Measurements from ENCODE around the gene IFIT2.

Gene IFIT2

DNA sequence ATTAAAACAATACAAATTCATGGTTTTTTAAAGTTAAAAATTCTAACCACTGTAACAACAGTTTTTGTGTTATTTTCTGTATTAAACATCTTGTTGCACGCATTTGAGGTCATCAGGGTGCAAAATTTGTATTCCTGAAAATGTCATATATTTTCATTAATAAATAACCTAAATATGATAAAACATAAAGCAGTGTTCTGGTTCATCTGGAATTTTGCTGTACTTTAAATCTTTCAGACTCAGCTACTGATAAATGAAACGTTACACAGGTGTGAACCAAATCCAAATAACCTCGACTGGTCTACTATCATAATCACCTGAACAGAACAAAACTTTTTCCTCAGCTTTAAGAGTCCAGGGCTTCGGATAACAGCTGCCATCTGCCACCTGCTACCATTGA is 6.9 kb downstream of the IFIT2 start:
- Histone ChIP-seq H4K20me1 (ENCODE audit: insufficient read depth, low read length, poor library complexity, severe bottlenecking) (no peaks in the 10 kb centered on the region), H3K4me1 (ENCODE audit: insufficient read depth, low read length, poor library complexity, severe bottlenecking) (peaks cover under 1% of the 10 kb centered on the region), H3K36me3 (ENCODE audit: insufficient read depth, low read length) (no peaks in the 10 kb centered on the region), H3K9me2 (replicated peaks; ENCODE audit: low read depth, low read length) (no peaks in the 10 kb centered on the region), H3K4me3 (ENCODE audit: low read length, poor library complexity, severe bottlenecking) (no peak overlapping the region), H3K27me3 (ENCODE audit: insufficient read depth, low read length, poor library complexity, severe bottlenecking) (no peaks in the 10 kb centered on the region), H3F3A (ENCODE audit: low read depth) (no peaks in the 10 kb centered on the region), H2AFZ (ENCODE audit: low read length) (no peak overlapping the region), H3K9me3 (ENCODE audit: insufficient read depth, low read depth, low read length) (0 out of 2 replicates have a peak, but pooled peaks cover 3% of the 10 kb centered on the region), H3K4me2 (ENCODE audit: low read depth, low read length, poor library complexity, severe bottlenecking) (no peak overlapping the region), H3K9ac (ENCODE audit: low read depth, low read length, poor library complexity, severe bottlenecking) (no peak overlapping the region), H3K79me2 (ENCODE audit: insufficient read depth, low read length) (0 out of 2 replicates have a peak, but pooled peaks cover 5% of the 10 kb centered on the region)
- TF ChIP-seq, protein P1, sequence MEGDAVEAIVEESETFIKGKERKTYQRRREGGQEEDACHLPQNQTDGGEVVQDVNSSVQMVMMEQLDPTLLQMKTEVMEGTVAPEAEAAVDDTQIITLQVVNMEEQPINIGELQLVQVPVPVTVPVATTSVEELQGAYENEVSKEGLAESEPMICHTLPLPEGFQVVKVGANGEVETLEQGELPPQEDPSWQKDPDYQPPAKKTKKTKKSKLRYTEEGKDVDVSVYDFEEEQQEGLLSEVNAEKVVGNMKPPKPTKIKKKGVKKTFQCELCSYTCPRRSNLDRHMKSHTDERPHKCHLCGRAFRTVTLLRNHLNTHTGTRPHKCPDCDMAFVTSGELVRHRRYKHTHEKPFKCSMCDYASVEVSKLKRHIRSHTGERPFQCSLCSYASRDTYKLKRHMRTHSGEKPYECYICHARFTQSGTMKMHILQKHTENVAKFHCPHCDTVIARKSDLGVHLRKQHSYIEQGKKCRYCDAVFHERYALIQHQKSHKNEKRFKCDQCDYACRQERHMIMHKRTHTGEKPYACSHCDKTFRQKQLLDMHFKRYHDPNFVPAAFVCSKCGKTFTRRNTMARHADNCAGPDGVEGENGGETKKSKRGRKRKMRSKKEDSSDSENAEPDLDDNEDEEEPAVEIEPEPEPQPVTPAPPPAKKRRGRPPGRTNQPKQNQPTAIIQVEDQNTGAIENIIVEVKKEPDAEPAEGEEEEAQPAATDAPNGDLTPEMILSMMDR (conservative IDR thresholded peaks at IDR 0.05; ENCODE audit: low read length): no peak
- no peak for TF ChIP-seq EZH2phosphoT487 (IDR thresholded peaks at IDR 0.05; ENCODE audit: borderline replicate concordance)

DNA sequence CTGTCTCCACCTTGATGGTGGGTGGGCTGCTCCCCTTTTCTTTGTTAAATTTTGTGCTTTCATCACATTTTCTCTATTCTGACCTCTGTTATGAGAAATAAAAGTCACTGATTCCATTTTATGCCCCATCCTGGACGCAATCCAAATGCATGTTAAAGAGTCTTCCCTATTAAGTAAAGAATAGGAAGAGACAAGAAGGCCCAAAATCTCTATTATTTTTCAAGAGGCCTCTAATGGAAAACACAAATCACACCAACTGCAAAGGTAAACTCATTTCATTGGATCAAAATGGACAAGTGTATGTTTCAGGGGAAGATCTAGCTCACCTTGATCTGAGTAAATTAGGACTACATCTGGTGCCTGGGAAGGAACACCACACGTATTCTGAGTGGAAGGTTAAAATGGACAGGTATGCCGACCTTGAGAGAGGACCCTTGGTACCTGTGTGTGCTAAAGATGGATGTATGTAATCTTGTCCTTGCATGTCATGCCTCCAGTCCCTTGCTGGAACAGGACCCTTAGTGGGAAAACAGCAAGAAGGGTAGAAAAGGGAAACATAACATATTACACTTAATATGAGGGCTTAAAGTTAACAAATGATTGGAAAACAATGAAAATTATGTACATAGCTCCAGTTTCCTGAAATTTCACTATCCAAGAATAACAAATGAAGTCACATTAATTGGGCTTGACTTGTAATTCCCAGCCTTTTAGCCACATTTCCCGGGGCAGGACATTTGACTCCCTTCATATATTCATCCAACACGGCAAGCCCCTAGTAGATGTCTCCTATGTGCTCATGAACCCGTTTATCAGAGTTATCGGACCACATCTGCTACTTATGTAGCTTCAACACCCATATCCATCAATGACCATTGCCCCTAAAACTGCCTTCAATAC is 7.6 kb downstream of the IFIT2 start:
- no peaks in the 10 kb centered on the region for H3K79me2 ChIP-seq (ENCODE audit: insufficient read depth, low read length)
- no peak overlapping the region for H2AFZ ChIP-seq (ENCODE audit: low read length)
- H3K4me2 ChIP-seq (ENCODE audit: low read depth, low read length, poor library complexity, severe bottlenecking): no peak overlapping the region
- H3K4me1 ChIP-seq (ENCODE audit: insufficient read depth, low read length, poor library complexity, severe bottlenecking): no peaks in the 10 kb centered on the region
- TF ChIP-seq, protein P1 (conservative IDR thresholded peaks at IDR 0.05; ENCODE audit: low read length): no peak
- TF ChIP-seq EZH2phosphoT487 (IDR thresholded peaks at IDR 0.05; ENCODE audit: borderline replicate concordance): no peak
- H3K4me3 ChIP-seq (ENCODE audit: low read length, poor library complexity, severe bottlenecking): no peak overlapping the region
- H3K9me2 ChIP-seq (replicated peaks; ENCODE audit: low read depth, low read length): no peaks in the 10 kb centered on the region
- no peaks in the 10 kb centered on the region for H3K36me3 ChIP-seq (ENCODE audit: insufficient read depth, low read length)
- no peaks in the 10 kb centered on the region for H4K20me1 ChIP-seq (ENCODE audit: insufficient read depth, low read length, poor library complexity, severe bottlenecking)
- H3K9me3 ChIP-seq (ENCODE audit: insufficient read depth, low read depth, low read length): 0 out of 2 replicates have a peak, but pooled peaks cover 3% of the 10 kb centered on the region
- no peak overlapping the region for H3K9ac ChIP-seq (ENCODE audit: low read depth, low read length, poor library complexity, severe bottlenecking)
- H3K27me3 ChIP-seq (ENCODE audit: insufficient read depth, low read length, poor library complexity, severe bottlenecking): no peaks in the 10 kb centered on the region
- H3F3A ChIP-seq (ENCODE audit: low read depth): no peaks in the 10 kb centered on the region

- Histone ChIP-seq H4K20me1 (ENCODE audit: insufficient read depth, low read length, poor library complexity, severe bottlenecking) (no peaks in the 10 kb centered on the region), H2AFZ (ENCODE audit: low read length) (no peak overlapping the region), H3K4me1 (ENCODE audit: insufficient read depth, low read length, poor library complexity, severe bottlenecking) (no peaks in the 10 kb centered on the region), H3F3A (ENCODE audit: low read depth) (no peaks in the 10 kb centered on the region), H3K27me3 (ENCODE audit: insufficient read depth, low read length, poor library complexity, severe bottlenecking) (no peaks in the 10 kb centered on the region), H3K9me2 (replicated peaks; ENCODE audit: low read depth, low read length) (no peaks in the 10 kb centered on the region), H3K4me3 (ENCODE audit: low read length, poor library complexity, severe bottlenecking) (no peak overlapping the region), H3K4me2 (ENCODE audit: low read depth, low read length, poor library complexity, severe bottlenecking) (no peak overlapping the region), H3K9ac (ENCODE audit: low read depth, low read length, poor library complexity, severe bottlenecking) (no peak overlapping the region), H3K36me3 (ENCODE audit: insufficient read depth, low read length) (no peaks in the 10 kb centered on the region), H3K79me2 (ENCODE audit: insufficient read depth, low read length) (no peaks in the 10 kb centered on the region), H3K9me3 (ENCODE audit: insufficient read depth, low read depth, low read length) (0 out of 2 replicates have a peak, but pooled peaks cover 3% of the 10 kb centered on the region)
- TF ChIP-seq EZH2phosphoT487 (IDR thresholded peaks at IDR 0.05; ENCODE audit: borderline replicate concordance): no peak
- TF ChIP-seq, protein P1 (conservative IDR thresholded peaks at IDR 0.05; ENCODE audit: low read length): no peak
Observed at GRCh38 chr10:89310056-89310893, 8.4 kb downstream of the IFIT2 start.
